Posterior vena cava (tissue), 2 donors: ENCODE measurements around the gene ATP6AP2. TPM values are rescaled to one million over a fixed set of nuclear protein-coding genes. Genes with fewer than 3 reads are reported as not detected.
"Not testable (repeated sequence)": the region's sequence is repeated elsewhere in the genome, so short reads cannot be mapped to it uniquely, and the experiment has no call there.

Experiments
- DNase-seq: peaks from one replicate; pipeline ENCODE4 v3.0.0-alpha.2; 2020; ENCODE audit warnings: low spot score
- intact Hi-C, 2 donors: fragments of 100-400 bp; cut with DNase I; formaldehyde crosslinking; loops; one replicate each; pipeline versions ENCODE4 v1.14.1 to v1.14.2; 2022 to 2023
- total RNA-seq, 2 donors: library from RNA; stranded (reverse); fragmentation: NEBNext Ultra II Directional; extraction: Animal tissue kit (Norgen Biotek cat#: 25700); gene quantifications; one replicate each; pipeline ENCODE4 v1.2.1, GENCODE V29; 2021
- donor health status: DM: yes; HTN: yes; CAD: no.
- donor health status: DM: yes; HTN: yes; CAD: no.

Gene ATP6AP2
- total RNA-seq, 2 donors from 2014 or later, result 107 to 127 TPM

DNA sequence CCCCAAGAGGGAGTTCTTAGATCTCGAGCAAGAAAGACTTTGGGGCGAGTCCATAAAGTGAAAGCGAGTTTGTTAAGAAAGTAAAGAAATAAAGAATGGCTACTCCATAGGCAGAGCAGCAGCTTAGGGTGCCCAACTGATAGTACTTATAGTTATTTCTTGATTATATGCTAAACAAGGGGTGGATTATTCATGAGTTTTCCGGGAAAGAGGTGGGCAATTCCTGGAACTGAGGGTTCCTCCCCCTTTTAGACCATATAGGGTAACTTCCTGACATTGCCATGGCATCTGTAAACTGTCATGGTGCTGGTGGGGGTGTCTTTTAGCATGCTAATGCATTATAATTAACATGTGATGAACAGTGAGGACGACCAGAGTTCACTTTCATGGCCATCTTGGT lies 9.6 kb upstream of the ATP6AP2 start:
- not testable (repeated sequence) for DNase-seq

GRCh38 chrX:40571600-40571999 lies 9.2 kb upstream of the ATP6AP2 start:
- no peak for DNase-seq
- intact Hi-C loops, result no loop called here

More for the DNA sequence above, 9.6 kb upstream of the ATP6AP2 start:
- intact Hi-C loops, result not testable (repeated sequence)

DNA sequence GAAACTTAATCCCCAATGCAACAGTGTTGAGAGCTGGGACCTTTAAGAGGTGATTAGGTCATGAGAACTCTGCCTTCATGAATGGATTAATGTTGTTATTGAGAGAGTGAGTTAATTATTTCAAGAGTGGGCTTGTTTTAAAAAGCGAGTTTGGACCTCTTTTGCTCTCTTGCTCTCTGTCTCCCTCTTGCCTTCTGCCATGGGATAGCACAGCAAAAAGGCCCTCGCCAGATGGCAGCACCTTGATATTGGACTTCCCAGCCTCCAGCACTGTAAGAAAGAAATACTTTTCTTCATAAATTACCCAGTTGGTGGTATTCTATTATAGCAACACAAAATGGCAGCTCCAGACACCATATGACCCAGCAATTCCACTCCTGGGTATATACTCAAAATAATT lies 7.0 kb upstream of the ATP6AP2 start:
- intact Hi-C loops, result no loop called here
- no peak for DNase-seq

DNA sequence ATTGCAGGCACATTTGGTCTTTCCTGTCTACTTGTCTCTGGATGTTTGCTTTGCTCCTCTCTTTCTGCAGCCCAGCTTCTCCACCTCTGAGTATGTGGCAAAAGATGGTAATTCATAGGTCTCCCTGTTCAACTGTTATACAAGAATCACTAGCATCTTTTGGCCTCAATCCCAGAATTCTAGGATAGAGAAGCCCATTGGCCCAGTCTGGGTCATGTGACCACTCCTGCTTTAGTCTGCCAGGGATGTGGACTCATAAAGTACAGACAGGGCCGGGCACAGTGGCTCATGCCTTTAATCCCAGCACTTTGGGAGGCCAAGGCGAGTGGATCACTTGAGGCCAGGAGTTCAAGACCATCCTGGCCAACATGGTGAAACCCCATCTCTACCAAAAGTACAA lies 5.4 kb upstream of the ATP6AP2 start:
- intact Hi-C loops, DNase-seq: not testable (repeated sequence)

DNA sequence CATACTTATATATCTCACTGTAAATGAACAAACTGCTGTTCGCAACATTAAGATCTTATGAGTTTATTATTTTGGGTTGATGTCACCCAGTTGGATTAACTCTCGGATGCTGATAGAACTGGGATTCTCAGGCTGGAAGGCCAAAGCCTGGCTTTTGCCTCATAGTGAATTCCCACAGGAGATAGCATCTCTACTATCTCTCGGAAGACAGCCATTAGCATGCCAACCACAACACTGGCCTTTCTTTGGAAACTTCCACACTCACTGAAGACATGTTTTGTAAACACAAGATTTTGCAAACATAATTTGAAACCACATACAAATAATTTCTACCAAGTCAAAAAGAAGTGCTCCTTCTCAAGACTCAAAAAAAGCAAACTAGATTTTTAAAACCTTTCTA lies 4.5 kb upstream of the ATP6AP2 start:
- intact Hi-C loops, result no loop called here
- DNase-seq, result no peak

DNA sequence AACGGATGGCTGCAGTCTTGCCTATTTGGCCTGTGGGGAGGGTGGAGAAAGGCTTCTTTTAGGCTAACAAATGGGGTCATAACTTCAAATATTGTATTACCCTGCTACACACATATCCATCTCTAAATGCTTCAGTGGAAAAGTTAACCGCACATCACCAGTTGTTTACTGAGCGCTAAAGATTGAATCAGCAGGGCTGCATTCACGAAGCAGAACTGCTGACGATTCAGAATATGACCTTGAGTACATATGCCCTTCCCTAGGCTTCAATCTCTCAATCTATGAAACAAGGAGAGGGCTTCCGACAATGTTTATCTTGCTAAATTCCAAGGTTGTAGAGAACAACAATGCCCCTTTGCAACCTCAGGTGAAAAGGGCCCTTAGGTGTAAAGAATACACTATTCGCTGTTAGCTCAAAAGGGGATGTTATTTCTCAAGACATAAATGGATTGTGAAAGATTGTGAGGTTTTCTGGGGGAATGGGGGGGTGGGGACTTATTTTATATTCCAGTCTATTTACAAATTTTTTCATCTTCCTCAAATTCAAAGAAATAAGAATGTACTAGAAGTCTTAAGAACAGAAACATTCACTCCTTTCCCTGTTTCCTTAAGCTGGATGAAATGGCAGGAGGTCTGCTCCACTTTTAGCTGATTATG lies 2.6 kb upstream of the ATP6AP2 start:
- intact Hi-C loops, result no loop called here
- no peak for DNase-seq

DNA sequence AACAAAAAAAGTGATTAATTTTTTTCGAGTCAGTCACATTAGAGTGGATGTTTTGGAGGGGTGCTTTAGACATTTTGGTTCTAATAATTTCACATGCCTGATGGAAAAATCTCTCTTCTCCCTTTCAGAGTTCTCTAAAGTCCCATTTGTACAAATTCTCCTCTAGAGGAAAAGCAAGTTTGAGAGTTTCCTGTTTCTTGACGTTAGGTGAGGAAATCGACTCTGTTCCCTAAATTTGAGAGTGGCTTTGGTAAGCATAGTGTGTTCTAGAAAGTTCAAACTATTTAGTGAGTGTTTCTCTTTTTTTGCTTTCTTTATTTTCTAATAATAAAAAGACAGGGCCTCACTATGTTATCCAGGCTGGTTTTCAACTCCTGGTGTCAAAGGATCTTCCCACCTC lies 1.6 kb upstream of the ATP6AP2 start:
- no peak for DNase-seq
- intact Hi-C loops, result no loop called here

DNA sequence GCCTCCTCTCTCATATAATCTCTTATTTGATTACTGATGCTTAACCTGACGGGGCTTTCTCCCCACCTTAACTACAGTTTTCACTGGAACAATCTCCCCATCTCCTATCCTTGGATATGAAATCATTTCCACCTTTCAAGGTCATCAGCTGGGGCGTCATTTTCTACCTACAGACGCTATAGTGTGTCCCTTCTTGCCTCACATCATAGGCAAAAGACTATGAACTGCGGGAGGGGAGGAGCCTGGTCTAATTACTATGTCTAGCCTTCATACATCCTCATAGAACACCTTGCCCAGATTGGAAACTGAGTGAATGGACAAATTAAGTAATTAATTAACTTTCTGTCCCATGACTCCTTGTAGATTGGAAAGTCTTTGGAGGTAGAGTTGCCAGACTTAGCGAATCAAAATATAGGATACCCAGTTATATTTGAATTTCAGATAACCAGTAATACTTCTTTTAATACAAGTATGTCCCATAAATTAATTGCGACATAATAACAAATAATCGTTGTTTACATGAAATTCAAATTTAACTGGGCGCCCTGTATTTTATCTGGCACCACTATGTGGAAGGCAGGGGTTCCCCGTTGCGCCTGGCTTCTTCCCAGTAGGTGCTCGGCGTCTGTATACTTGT lies 752 bp upstream of the ATP6AP2 start:
- no peak for DNase-seq
- intact Hi-C loops, result no loop called here

- intact Hi-C loops, result no loop called here
- no peak for DNase-seq
These were observed 658 bp downstream of the ATP6AP2 start for GRCh38 chrX:40581336-40581920.

DNA sequence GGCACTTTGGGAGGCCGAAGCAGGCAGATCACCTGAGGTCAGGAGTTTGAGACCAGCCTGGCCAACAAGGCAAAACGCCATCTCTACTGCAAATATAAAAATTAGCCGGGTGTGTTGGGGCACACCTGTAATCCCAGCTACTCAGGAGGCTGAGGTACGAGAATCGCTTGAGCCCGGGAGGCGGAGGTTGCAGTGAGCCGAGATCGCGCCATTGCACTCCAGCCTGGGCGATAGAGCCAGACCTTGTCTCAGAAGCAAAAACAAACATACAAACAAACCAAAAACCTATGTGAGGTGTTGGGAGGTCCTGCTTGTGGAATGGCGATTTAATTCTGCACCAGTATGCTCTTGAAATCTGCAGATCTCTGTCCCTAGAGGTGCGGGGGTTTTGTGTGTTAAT lies 1.4 kb downstream of the ATP6AP2 start:
- intact Hi-C loops, DNase-seq: not testable (repeated sequence)

- intact Hi-C loops, result no loop called here
- DNase-seq, result no peak
These were observed 2.0 kb downstream of the ATP6AP2 start for GRCh38 chrX:40582811-40583210.

DNA sequence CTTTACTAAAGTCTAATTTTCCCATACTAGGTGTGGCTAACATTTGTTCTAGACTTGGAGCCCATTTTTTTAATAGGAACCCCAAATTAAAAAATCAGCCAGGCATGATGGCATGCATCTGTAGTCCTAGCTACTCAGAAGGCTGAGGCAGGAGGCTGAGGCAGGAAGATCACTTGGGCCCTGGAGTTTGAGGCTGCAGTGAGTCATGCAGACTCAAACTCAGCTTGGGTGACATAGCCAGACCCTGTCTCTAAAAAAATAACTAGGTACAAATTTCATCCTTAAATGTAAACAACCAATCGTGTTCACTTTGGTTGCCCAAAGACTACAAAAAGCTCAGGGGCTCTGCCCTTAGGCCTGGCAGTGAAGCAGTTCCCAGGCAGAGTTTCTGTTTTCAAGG lies 6.9 kb downstream of the ATP6AP2 start:
- intact Hi-C loops, DNase-seq: not testable (repeated sequence)

DNA sequence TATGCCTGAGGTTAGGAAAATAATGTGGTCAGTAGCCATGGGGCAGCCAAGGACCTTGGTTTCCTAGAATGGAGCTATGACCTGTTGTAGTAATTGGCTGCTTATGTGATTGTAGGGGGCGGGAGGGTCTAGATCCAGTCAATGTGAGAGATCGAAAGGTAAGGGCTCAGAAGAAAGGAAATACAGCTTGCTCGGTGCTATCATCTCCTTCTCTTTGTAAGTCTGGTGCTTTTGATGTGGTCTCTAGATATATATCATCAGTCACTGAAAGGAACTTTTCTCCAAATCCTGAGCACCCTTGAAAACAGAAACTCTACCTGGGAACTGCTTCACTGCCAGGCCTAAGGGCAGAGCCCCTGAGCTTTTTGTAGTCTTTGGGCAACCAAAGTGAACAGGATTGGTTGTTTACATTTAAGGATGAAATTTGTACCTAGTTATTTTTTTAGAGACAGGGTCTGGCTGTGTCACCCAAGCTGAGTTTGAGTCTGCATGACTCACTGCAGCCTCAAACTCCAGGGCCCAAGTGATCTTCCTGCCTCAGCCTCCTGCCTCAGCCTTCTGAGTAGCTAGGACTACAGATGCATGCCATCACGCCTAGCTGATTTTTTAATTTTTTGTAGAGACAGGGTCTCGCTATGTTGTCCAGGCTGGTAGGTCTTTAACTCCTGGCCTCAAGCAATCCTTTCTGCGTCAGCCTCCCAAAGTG lies 9.0 kb downstream of the ATP6AP2 start:
- intact Hi-C loops, DNase-seq: not testable (repeated sequence)

DNA sequence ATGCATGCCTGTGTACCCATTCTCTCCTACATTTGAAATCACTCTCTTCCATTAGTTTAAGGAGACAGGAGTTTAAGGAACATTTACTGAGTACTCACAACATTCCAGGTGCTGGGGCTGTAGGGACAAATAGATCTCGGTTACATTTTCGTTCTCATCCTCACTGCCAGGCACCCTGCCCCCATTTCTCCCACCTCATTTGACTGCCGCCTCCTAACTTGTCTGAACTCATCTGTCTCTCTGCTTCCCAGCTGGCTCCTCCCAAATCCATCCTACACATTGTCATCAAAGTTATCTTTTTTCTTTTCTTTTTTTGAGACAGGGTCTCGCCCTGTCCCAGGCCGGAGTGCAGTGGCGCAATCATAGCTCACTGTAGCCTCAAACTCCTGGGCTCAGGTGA lies 22.7 kb downstream of the ATP6AP2 start:
- intact Hi-C loops, result no loop called here
- no peak for DNase-seq

DNA sequence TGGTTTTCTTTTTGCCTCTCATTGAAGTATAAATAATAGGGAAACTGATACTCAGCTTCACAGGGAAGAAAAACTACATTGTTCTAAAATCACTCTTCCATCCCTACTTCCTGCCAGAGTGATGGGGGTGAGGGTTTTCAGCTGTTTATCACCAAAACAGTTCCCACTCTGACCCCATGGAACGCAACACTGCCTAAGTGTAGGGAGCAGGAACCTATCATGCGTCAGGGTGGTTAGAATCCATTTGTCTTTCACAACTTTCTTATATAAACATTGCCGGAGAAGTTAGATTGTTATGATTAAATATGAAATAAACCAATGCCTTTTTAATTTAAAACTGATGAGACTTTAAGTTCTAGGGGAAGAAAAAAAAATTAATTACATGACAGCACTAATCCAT lies 26.6 kb downstream of the ATP6AP2 start:
- intact Hi-C loops, result no loop called here
- DNase-seq, result no peak

- intact Hi-C loops, result no loop called here
- no peak for DNase-seq
These were observed 31.7 kb downstream of the ATP6AP2 start for GRCh38 chrX:40612511-40612910.

DNA sequence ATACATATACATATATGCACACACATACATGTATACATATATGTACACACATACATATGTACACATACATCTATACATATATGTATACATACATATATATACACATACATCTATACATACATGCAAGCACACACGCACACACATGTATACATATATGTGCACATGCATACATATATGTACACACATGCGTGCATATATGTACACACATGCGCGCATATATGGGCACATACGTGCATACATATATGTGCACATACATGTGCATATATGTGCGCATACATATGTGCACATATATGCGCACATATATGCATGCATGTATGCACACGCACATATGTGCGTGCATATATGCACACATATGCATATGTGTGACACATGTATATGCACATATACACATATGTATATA lies 35.2 kb downstream of the ATP6AP2 start:
- intact Hi-C loops, result no loop called here
- no peak for DNase-seq

DNA sequence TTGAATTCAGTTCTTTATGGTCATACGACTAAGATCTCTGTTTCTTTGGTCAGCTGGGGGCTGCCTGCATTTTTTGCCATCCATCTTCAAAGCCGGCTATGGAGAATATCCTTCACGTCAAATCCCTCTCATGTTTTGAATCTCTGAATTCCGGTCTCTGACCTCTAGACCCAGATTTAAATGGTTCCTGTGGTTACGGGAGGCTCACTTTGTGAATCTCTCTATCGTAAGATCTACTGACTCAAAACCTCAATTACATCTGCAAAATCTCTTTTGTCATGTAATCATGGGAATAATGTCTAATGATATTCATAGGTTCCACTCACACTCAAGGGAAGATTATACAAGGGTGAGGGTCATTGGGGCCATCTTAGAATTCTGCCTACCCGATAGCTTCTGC lies 36.8 kb downstream of the ATP6AP2 start:
- DNase-seq, result no peak
- intact Hi-C loops, result no loop called here

GRCh38 chrX:40622479-40623138 lies 41.8 kb downstream of the ATP6AP2 start:
- intact Hi-C loops, result no loop called here
- no peak for DNase-seq

GRCh38 chrX:40623139-40623536 lies 42.4 kb downstream of the ATP6AP2 start, which contains the start of gene MPC1L:
MPC1L (plus strand) TSS chrX:40623428; CDS start chrX:40623566, 138 bp downstream.
- intact Hi-C loops, result no loop called here
- DNase-seq, result no peak
